Heart left ventricle (tissue), 16 donors: ENCODE data around the gene RARS2. TPM values are rescaled to one million over a fixed set of nuclear protein-coding genes. Genes with fewer than 3 reads are reported as not detected.

ENCODE experiments used
- ATAC-seq, 4 donors: fragments of 200-7000 bp; cut with Tn5 transposase; one replicate each; pipeline ENCODE4 v1.9.1; 2020 to 2022; ENCODE audit warnings: moderate library complexity in 4 of 4, mild to moderate bottlenecking in 3 of 4, moderate number of reproducible peaks in 1 of 4
- DNase-seq, 5 donors: peaks; one replicate each; pipeline ENCODE4 v3.0.0-alpha.2; 2020
- H3K27ac ChIP-seq, 12 donors: fragments of 200-600 bp; sonication (generic) in 4 of 12; one replicate each; pipeline versions ENCODE4 v1.5.0 to v1.8.0; 2016 to 2022; ENCODE audit warnings: mild to moderate bottlenecking in 2 of 12
- H3K27me3 ChIP-seq, 9 donors: fragments of 200-600 bp; sonication (generic) in 2 of 9; one replicate each; pipeline versions ENCODE4 v1.5.1 to v1.8.0; 2016 to 2022; ENCODE audit warnings: mild to moderate bottlenecking in 3 of 9
- H3K36me3 ChIP-seq, 9 donors: fragments of 200-600 bp; sonication (generic) in 2 of 9; one replicate each; pipeline versions ENCODE4 v1.5.0 to v1.8.0; 2018 to 2022; ENCODE audit warnings: mild to moderate bottlenecking in 2 of 9
- H3K4me1 ChIP-seq, 12 donors: fragments of 200-600 bp; sonication (generic) in 4 of 12; one replicate each; pipeline versions ENCODE4 v1.5.0 to v1.8.0; 2016 to 2022; ENCODE audit warnings: mild to moderate bottlenecking in 3 of 12
- H3K4me3 ChIP-seq, 12 donors: fragments of 200-600 bp; sonication (generic) in 4 of 12; one replicate each; pipeline versions ENCODE4 v1.5.0 to v1.8.0; 2017 to 2022; ENCODE audit warnings: mild to moderate bottlenecking in 9 of 12, moderate library complexity in 4 of 12
- H3K9me3 ChIP-seq, 12 donors: fragments of 200-600 bp; sonication (generic) in 4 of 12; one replicate each; pipeline versions ENCODE4 v1.5.0 to v1.8.0; 2016 to 2022; ENCODE audit warnings: mild to moderate bottlenecking in 1 of 12
- POLR2A ChIP-seq, 2 donors: fragments of 450-650 bp; IDR thresholded peaks; one replicate each; pipeline ENCODE4 v1.6.1; 2017; ENCODE audit warnings: antibody characterized with exemption in 2 of 2, mild to moderate bottlenecking in 2 of 2, moderate library complexity in 2 of 2
- WGBS, 4 donors: extraction: QIAGEN DNeasy Blood & Tissue Kit in 2 of 4; methylation state at CpG; one replicate each; pipeline versions ENCODE4 v1.1.5 to v1.1.7; 2013 to 2018; 5-methylcytosine and 5-hydroxymethylcytosine counted together
- intact Hi-C, 10 donors: fragments of 100-400 bp; cut with DNase I; formaldehyde crosslinking; loops; one replicate each; pipeline versions ENCODE4 v1.11.1 to v1.14.2; 2022
- polyA plus RNA-seq, 2 donors: library from polyadenylated mRNA; stranded (reverse); fragments of 200-250 nt; gene quantifications; one replicate each; pipeline ENCODE4 v1.2.3, GENCODE V29; 2013
- total RNA-seq, 9 donors: library from RNA; depleted of rRNA in 2 of 9; stranded (reverse); fragments of >200 nt in 2 of 9; fragmentation: NEBNext Ultra II Directional in 3 of 9; extraction: Animal tissue kit (Norgen Biotek cat#: 25700) in 3 of 9; gene quantifications; one replicate each; pipeline versions ENCODE4 v1.1.0 to v1.2.4, GENCODE V29; 2016 to 2023
- TF ChIP-seq, protein P1 (sequence below), 12 donors: fragments of 200-600 bp; sonication (generic) in 4 of 12; IDR thresholded peaks; one replicate each; pipeline versions ENCODE4 v1.5.0 to v1.8.0; 2018 to 2022; ENCODE audit warnings: antibody characterized with exemption in 12 of 12, mild to moderate bottlenecking in 5 of 12
- donor health status: ischemic (EF 13 %, LVEDD 7.1; RV severe dilation, severe dysfunction).
- donor health status: healthy with polysubstance abuse.
- donor health status: DM: no; HTN: yes; CAD: no.
- donor health status: DM: no; HTN: no; CAD: no.
- donor health status: ischemic (EF 25% LVEDD 6.9; RV normal size, moderate dysfunction).
- donor health status: ischemic (EF 25% LVEDD 5.7; RV mildly dilated, moderate dysfunction).
- donor health status: healthy.
- donor health status: DM: yes; HTN: yes; CAD: no.
- donor health status: ischemic (EF 35%, LVEDD 5.7; RV mildly dilated, moderate dysfunction).
- donor health status: nonischemic (EF 11% LVEDD 7.7; RV severe dilation, severe dysfunction).
- donor health status: DM: yes; HTN: yes; CAD: no.
- donor health status: PGD.
- donor health status: ischemic (EF 29% LVEDD 5.4; RV normal size, mild dysfunction).
- donor health status: nonischemic (EF 23%, LVEDD 6.1; RV moderate dilation, normal function).

Gene RARS2
- total and polyA plus RNA-seq, 11 donors, result 10.2 to 24.2 (median 20.3) TPM

DNA sequence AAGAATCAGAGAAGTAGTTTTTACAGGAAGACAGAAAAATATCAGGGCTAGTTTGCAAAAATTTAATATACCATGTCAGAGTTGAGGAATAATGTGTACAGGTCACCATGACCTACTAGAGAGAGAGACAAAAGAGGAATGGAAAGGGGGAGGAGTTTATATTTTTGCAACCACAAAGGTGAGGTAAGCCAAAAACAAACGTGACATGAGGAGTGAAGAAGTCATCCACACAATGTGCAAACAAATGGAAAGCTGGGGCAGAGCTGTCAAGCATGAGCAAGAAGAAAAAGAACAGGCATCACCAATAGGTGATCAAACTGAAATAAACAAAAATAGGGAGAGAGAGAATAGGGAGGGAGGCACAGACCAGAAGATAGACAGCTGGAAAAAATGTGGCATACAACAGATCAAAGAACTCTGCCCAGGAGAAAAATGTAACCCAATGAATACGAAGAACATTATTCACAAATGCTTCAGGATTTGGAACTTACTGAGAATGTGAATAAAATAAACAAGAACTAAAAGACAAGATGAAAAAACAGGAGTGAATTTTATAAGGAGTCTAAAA is 15.5 kb downstream of the RARS2 start:
- WGBS, 4 donors, result 49 to 61% (median 59%) methylated on average over 2 of the region's 2 CpGs
- Histone ChIP-seq H3K4me1 (peaks cover 0 to 36% (median 16%) of the 10 kb centered on the region in 12 donors), H3K27me3 (no peaks in the 10 kb centered on the region), H3K4me3 (no peak overlapping the region), H3K27ac (peak overlapping the region in 1 of 12 donors; percentile 9), H3K36me3 (peaks cover 0 to 10% (median 0%) of the 10 kb centered on the region in 9 donors), H3K9me3 (no peaks in the 10 kb centered on the region)
- ATAC-seq, result peak in 3 of 4 donors; percentile 62 to 80 (median 66)
- no peak for DNase-seq
- TF ChIP-seq, protein P1, sequence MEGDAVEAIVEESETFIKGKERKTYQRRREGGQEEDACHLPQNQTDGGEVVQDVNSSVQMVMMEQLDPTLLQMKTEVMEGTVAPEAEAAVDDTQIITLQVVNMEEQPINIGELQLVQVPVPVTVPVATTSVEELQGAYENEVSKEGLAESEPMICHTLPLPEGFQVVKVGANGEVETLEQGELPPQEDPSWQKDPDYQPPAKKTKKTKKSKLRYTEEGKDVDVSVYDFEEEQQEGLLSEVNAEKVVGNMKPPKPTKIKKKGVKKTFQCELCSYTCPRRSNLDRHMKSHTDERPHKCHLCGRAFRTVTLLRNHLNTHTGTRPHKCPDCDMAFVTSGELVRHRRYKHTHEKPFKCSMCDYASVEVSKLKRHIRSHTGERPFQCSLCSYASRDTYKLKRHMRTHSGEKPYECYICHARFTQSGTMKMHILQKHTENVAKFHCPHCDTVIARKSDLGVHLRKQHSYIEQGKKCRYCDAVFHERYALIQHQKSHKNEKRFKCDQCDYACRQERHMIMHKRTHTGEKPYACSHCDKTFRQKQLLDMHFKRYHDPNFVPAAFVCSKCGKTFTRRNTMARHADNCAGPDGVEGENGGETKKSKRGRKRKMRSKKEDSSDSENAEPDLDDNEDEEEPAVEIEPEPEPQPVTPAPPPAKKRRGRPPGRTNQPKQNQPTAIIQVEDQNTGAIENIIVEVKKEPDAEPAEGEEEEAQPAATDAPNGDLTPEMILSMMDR (IDR thresholded peaks at IDR 0.05), result no peak
- TF ChIP-seq POLR2A (IDR thresholded peaks at IDR 0.05), result no peak
- intact Hi-C loops, result no loop called here

DNA sequence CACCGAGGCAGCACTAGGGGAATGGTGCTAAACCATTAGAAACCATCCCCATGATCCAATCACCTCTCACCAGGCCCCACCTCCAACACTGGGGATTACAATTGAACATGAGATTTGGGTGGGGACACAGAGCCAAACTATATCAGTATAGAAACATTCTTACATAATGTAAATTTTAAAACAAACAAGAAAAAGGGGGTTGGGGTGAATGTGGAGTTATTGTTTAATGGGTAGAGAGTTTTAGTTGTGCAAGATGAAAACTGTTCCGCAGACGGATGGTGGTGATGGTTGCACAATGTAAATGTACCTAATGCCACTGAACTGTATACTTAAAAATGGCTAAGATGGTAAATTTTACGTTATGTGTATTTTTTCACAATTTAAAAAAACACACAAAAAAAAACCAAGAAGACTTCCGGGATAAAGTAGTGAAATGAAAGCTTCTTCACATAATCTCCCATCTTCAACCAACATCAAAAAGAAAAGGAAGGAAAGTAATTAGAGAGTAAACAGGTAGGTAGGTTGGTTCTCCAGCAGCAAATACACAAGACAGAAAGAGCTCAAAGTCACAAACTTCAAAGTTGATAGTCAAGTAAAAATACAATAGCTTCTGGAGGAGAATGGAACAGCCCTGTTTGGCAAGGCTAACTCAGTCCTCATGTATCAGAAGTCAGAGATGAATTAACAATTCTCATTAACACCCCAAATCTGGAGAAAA is 16.3 kb downstream of the RARS2 start:
- Histone ChIP-seq H3K27ac (peak overlapping the region in 2 of 12 donors; percentile 9 to 44), H3K36me3 (peaks cover 0 to 16% (median 8%) of the 10 kb centered on the region in 9 donors), H3K4me1 (peaks cover 0 to 36% (median 16%) of the 10 kb centered on the region in 12 donors), H3K4me3 (no peak overlapping the region), H3K9me3 (no peaks in the 10 kb centered on the region), H3K27me3 (no peaks in the 10 kb centered on the region)
- ATAC-seq (no peak), DNase-seq (no peak)
- intact Hi-C loops, result no loop called here
- WGBS, 4 donors, result 93 to 94% (median 94%) methylated on average over 5 of the region's 5 CpGs
- TF ChIP-seq, protein P1 (IDR thresholded peaks at IDR 0.05), result no peak

DNA sequence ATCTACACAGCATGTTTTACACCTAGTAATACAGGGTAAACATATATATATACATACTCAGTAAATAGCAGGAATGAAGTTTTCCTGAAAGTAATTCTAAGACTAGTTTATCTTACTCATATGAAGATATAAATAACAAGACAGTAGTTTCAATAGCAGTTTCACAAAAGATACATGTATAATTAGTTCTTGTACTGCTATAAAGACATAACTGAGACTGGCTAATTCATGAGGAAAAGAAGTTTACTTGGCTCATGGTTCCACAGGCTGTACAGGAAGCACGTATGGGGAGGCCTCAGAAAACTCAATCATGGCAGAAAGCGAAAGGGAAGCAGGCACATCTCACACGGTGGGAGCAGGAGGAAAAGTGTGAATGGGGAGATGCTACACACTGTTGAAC is 16.9 kb downstream of the RARS2 start:
- no peak for ATAC-seq

DNA sequence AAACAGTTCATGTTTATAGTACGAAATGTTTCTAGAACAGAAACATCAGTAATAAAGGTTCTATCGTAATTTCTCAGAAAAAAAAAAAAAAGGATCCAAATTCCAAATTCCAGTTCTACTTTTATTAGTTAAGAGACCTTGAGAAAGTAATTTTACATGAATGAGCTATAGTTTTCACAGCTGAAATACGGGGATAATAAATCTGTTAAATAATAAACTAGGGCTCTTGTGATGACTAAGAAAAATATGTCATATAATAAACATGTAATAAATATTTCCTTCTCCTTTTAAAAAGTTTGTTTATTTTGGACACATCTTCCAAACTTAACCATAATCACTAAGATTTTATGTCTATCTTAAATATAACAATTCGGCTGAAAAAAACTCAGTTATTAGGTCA is 17.8 kb downstream of the RARS2 start:
- ATAC-seq, result no peak

More for the DNA sequence above, 16.9 kb downstream of the RARS2 start:
- Histone ChIP-seq H3K27me3 (no peaks in the 10 kb centered on the region), H3K4me3 (no peak overlapping the region), H3K4me1 (peaks cover 0 to 36% (median 16%) of the 10 kb centered on the region in 12 donors), H3K9me3 (no peaks in the 10 kb centered on the region), H3K36me3 (peaks cover 0 to 22% (median 10%) of the 10 kb centered on the region in 9 donors), H3K27ac (no peak overlapping the region)
- 80 to 93% (median 90%) methylated on average over 3 of the region's 3 CpGs for WGBS, 4 donors
- intact Hi-C loops, result no loop called here
- DNase-seq, result no peak
- TF ChIP-seq POLR2A (IDR thresholded peaks at IDR 0.05), result no peak
- TF ChIP-seq, protein P1 (IDR thresholded peaks at IDR 0.05), result no peak

More for the DNA sequence above, 17.8 kb downstream of the RARS2 start:
- peaks cover 0 to 36% (median 16%) of the 10 kb centered on the region in 12 donors for H3K4me1 ChIP-seq
- no peak overlapping the region for H3K27ac ChIP-seq
- H3K4me3 ChIP-seq, result no peak overlapping the region
- no peaks in the 10 kb centered on the region for H3K9me3 ChIP-seq
- no peak for DNase-seq
- TF ChIP-seq, protein P1 (IDR thresholded peaks at IDR 0.05), result no peak
- TF ChIP-seq POLR2A (IDR thresholded peaks at IDR 0.05), result no peak
- peaks cover 0 to 22% (median 10%) of the 10 kb centered on the region in 9 donors for H3K36me3 ChIP-seq
- intact Hi-C loops, result no loop called here
- H3K27me3 ChIP-seq, result no peaks in the 10 kb centered on the region
- WGBS, 4 donors, result 76 to 90% (median 82%) methylated on average over 4 of the region's 4 CpGs
